H1 (cell line): ENCODE measurements around the gene CUBN.

Experiments
- CTCF ChIP-seq, 3 experiments: IDR thresholded peaks; 1 replicate in 2 of 3; 2 replicates in 1 of 3; pipeline versions ENCODE4 v1.5.1 to v1.6.1; 2011; ENCODE audit warnings: low read length in 3 of 3, mild to moderate bottlenecking in 3 of 3, inconsistent platforms in 2 of 3, low read depth in 1 of 3, moderate library complexity in 1 of 3; ENCODE audit not compliant: insufficient read depth in 1 of 3; ENCODE audit errors: control extremely low read depth in 1 of 3
- POLR2A ChIP-seq, 2 experiments: IDR thresholded peaks; 1 replicate in 1 of 2; 2 replicates in 1 of 2; pipeline ENCODE4 v1.6.1; 2011; ENCODE audit warnings: low read depth in 2 of 2, low read length in 2 of 2, mild to moderate bottlenecking in 2 of 2; ENCODE audit errors: control extremely low read depth in 1 of 2
- RAD21 ChIP-seq, 2 experiments: IDR thresholded peaks in 1 of 2; conservative IDR thresholded peaks in 1 of 2; 2 replicates each; pipeline ENCODE4 v1.6.1; 2011; ENCODE audit warnings: low read depth in 2 of 2, low read length in 2 of 2, improper control_type of control experiment in 1 of 2, inconsistent platforms in 1 of 2, mild to moderate bottlenecking in 1 of 2, moderate library complexity in 1 of 2
- SIN3A ChIP-seq, 2 experiments: IDR thresholded peaks in 1 of 2; conservative IDR thresholded peaks in 1 of 2; 2 replicates each; pipeline ENCODE4 v1.6.1; 2011 to 2012; ENCODE audit warnings: low read length in 2 of 2, improper control_type of control experiment in 1 of 2, low read depth in 1 of 2, mild to moderate bottlenecking in 1 of 2

- TF ChIP-seq CTCF (IDR thresholded peaks at IDR 0.05; ENCODE audit: control extremely low read depth in 1 of 3, insufficient read depth in 1 of 3, low read depth in 1 of 3, low read length in 3 of 3) (no peak), RAD21 (IDR thresholded peaks at IDR 0.05 in 1 of 2, conservative IDR thresholded peaks at IDR 0.05 in 1 of 2; ENCODE audit: low read depth in 2 of 2, low read length in 2 of 2) (no peak), POLR2A (IDR thresholded peaks at IDR 0.05; ENCODE audit: control extremely low read depth in 1 of 2, low read depth in 2 of 2, low read length in 2 of 2) (no peak), SIN3A (conservative IDR thresholded peaks at IDR 0.05 in 1 of 2, IDR thresholded peaks at IDR 0.05 in 1 of 2; ENCODE audit: low read depth in 1 of 2, low read length in 2 of 2) (no peak)
Observed at GRCh38 chr10:16788125-16788524, 341.5 kb downstream of the CUBN start.
